GM19455 (cell line): ENCODE data around the gene NDUFA11.

Experiments used
- ATAC-seq: cut with Tn5 transposase; IDR thresholded peaks from one replicate; pipeline ENCODE4 v1.9.1; 2021; ENCODE audit not compliant: unreplicated experiment

NDUFA11 gene

DNA sequence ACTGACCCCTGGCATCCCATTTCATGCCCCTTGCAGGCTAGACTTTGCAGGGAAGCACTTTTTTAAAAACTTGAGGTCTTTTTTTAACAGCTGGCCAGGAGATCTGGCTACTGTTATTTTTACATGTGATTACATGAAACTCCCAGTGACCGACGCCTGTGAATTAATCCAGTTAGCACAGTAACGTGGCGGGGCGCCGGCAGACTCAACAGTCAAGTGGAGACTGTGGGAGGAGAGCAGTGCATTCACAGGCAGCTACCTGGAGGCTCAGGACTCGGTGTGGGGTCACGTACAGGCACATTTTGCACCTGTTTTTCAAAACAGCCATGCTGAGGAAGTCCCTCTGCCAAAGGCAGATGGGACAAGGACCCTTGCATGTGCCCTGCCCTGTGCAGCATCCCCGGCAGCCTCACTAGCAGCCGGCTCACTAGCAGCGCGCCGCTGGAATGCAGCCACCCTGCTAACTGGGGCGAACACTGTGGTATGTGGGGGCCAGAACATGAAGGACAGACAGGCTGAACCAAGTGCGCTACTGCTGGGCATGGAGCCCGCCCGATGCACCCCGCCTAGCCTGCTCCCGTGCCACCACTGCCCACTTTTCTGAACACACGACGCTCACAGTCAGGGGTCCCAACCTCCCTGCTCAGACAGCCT lies 29.1 kb upstream of the NDUFA11 start:
- ATAC-seq: no peak

DNA sequence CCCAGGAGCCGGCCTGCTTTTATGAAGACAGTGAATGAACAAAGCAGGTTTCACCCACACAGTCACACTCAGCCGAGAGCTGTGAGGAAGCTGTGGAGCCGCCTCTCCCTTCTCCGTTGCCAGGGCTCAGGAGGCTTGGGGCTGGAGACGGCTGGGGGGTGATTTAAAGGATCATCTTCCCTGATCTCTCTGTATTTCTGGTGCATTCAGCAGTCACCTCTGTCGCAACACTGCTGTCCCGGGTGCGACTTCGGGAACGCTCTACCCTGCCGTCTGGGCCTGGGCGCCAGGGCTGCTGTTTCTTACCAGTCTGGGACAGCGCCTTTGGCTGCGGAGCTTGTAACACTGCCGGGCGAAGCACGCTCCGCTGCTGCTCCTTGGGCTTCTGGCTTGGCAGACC lies 28.6 kb upstream of the NDUFA11 start:
- no peak for ATAC-seq

GRCh38 chr19:5931251-5931650 lies 27.7 kb upstream of the NDUFA11 start:
- ATAC-seq: no peak

GRCh38 chr19:5929625-5930024 lies 26.0 kb upstream of the NDUFA11 start:
- no peak for ATAC-seq

GRCh38 chr19:5929179-5929578 lies 25.6 kb upstream of the NDUFA11 start:
- ATAC-seq: no peak

DNA sequence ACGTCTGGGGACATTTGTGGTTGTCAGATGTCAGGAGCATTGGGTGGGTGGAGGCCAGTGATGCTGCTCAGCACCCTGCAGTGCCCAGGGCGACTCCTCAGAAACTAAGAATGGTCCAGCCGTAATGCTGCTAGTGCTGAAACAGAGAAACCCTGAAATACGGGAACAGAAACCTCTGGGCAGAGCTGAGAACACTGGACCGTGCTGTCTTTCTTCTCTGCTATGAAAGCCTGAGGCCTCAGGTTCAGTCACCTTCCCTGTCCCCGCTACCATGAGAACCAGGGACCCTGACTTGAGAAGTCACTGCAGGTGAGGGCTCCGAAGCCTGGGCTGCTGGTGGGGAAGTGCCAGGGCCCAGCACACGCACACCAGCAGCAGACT lies 23.8 kb upstream of the NDUFA11 start:
- ATAC-seq: no peak

DNA sequence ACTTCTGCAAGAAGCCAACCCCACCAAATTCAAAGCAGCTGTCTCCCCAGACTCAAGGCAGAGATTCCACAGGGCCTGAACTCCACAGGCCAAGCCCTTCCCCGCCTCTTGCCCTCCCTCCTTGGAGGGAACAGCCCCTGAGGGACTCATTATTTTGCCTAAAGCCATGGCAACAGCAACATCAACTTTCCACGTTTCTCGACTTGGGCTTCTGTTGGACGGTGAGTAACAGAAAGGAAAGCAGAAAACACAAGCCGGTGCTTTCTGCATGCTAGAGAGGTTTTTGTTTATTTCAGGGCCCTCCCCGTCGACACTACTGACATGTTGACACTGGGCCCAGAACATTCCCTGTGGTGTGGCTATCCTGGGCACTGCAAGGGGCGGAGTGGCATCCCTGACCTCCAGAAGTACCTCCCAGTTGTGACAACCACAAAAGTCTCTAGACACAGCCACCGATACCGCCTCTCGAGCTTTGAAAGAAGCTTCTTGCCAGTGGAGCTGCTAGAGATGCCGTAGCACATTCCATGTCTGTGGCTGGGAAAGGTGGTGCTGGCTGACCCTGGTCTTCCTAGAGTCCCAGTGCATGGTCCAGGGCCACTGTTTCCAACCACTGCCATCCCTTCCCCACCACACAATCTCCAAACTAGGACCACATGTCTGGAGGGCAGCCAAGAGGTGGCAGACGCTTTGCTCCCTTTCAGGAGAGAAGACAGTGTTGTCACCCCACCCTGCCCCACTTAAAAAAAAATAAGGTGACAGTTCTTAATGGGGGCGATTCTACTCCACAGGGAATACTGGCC lies 23.3 kb upstream of the NDUFA11 start:
- ATAC-seq: no peak

- no peak for ATAC-seq
Measured at GRCh38 chr19:5925830-5926427, 22.3 kb upstream of the NDUFA11 start.

DNA sequence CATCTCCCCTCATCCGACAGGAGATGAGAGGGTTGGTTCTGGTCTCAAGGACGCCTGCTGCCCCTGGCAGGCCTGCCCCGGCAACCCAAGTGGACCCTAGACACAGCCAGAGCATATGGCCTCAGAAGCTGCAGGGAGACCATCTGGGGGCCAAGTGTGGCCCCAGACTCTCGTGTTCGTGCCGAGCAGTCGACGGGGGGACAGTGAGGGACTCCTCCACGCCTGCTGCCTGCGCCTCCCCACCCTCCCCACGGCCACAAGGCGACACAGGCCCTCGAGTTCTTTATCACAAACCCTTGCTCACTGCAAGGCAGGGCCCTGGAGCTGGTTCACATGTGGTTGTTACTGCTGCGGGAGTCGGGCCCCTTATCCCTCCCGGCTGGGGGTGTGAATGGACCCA lies 19.8 kb upstream of the NDUFA11 start:
- ATAC-seq: no peak

DNA sequence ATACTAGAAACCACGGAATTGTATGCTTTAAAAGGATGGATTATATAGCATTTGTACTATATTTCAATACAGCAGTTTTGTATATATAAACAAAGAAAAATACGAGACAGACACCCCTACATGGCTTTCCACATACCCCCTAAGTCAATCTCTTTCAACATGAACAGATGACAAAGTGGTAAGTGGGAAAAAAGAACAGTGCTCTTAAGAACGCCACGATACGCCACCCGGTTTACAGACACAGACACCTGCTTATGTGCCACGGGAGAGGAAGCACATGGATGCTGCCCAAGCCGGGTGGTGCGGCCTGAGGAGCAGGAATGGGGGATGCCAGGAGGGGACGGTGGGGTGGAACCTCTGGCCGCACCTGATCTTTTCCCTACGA lies 18.6 kb upstream of the NDUFA11 start:
- no peak for ATAC-seq

DNA sequence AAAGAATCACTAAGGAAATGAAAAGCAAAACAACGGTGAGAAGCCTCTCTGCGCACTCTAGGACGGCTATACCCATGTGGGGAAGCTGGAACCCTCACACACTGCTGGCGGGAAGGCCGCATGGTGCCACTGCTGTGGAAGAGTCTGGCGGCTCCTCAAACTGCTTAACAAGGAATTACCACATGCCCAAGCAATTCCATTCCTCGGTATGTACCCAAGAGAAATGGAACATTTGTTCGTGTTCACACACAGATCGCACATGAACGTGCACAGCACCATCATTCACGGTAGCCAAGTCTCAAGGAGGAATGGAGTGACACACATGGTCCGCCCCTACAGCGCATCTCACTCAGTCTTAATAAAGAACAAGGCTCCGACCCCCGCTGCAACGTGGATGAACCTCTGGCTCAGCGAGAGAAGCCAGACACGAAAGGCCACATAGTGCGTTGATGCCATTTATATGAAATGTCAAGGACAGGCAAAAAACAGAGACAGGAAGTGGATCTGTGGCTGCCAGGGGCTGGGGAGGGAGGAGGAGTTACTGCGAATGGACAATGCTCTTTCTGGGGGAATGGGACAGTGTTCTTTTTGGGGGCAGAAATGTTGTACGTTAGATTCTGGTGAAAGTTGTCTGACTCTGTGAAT lies 18.0 kb upstream of the NDUFA11 start:
- ATAC-seq: no peak

DNA sequence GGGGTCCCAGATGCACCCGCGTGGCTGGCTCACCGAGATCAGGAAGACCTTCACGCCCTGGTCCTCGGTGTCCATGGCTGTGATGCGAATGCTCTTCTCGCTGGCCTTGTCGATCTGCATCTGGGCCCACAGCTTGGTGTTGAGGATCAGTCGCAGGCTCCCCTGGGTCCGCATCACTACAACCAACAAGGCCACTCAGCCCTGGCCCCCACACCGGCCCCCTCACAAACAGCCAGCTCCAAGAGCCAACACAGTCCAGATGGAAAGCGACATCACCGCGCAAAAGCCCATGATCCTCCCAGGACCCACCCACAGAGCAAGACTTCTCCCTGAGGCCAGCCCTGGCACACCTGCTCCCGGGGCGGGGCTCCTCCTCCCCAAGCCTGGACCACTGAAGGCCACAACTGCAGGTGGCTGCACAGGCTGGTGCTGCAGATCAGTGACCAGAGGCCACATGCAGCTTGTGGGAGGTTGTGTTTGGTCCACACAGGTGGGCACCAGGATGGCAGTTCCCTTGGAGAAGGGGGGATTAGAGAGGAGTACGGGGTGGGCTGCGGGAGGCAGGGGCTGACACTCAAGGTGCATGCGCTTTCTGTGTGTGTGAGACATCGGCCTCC lies 15.0 kb upstream of the NDUFA11 start:
- ATAC-seq: no peak

GRCh38 chr19:5917431-5918107 lies 14.0 kb upstream of the NDUFA11 start:
- no peak for ATAC-seq

GRCh38 chr19:5916181-5916708 lies 12.7 kb upstream of the NDUFA11 start:
- ATAC-seq: no peak

DNA sequence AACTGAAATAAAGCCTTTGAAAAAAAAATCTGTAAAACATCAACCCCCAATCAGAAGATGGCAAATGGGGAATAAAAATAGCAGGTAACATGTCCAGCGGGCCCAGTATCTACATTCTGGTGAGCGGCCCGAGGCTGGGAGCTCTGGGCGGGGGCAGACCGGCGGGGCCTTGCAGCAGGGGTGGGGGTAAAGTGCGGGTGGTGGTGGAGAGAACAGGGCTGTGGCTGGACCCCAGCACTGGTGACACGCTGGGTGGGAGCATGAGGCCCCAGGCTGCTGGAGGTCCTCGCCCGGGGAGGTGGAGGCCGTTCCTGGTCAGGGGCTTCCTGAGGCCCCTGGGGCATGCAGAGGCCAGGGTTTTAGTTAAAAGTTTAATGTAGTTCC lies 12.2 kb upstream of the NDUFA11 start:
- no peak for ATAC-seq

DNA sequence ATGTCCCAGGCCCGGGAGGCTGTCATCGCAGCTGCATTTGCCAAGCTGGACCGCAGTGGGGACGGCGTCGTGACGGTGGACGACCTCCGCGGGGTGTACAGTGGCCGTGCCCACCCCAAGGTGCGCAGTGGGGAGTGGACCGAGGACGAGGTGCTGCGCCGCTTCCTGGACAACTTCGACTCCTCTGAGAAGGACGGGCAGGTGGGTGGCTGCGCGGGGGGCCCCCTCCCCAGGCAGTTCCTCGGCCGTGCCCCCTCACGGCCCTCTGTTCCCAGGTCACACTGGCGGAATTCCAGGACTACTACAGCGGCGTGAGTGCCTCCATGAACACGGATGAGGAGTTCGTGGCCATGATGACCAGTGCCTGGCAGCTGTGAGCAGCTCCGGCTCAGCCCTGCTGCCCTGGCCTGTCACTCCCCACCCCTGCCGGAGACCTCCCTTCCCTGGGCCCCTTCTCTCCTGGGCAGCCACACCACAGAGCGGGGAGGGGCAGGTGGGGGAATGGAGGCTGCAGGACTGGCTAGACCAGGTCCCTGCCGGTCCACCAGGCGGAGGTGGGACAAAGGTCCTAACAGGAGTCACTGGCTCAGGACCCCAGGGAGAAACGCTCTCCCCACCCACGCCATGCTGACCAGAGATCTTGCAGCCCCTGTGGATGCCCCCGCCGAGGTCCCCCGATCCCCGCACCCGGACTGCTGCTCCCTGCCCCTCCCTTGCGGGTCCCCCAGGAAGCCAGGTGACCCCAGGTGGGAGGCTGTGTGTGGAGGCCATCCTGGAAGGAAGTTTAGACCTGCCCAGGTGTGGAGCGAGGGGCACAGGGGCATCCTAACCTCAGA lies 11.6 kb upstream of the NDUFA11 start:
- ATAC-seq: no peak

GRCh38 chr19:5914358-5914774 lies 10.8 kb upstream of the NDUFA11 start:
- ATAC-seq: no peak

DNA sequence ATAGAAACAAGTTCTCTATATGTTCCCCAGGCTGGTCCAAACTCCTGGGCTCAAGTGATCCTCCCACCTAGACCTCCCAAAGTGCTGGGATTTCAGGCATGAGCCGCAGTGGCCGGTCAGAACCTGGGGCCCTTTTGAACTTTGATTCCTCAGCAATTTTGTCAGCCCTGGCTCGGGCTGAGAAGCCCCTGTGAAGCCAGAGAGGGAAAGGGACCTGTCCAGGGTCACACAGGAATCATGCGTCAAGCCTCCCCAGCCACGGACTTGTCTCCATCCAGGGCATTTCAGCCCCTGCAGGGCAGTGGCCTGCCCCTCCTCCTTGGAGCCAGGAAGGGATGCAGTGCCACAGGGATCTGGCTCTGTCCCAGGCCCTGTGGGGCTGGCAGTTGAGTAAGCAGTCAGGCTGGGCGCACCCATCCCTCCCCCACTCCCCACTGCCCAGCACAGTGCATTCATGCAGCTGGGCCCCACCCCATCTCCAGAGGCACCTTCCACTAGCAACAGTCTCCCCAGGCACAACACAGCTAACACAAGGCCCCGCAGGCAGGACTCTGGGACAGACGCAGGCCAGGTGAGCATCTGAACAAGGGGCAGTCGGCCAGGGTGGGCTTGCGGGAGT lies 10.3 kb upstream of the NDUFA11 start, which contains the start of gene CAPS:
CAPS (plus strand) TSS at position 516 of the 619 bp plus-strand sequence. CDS start 153 bp downstream, outside the sequence.
- no peak for ATAC-seq

DNA sequence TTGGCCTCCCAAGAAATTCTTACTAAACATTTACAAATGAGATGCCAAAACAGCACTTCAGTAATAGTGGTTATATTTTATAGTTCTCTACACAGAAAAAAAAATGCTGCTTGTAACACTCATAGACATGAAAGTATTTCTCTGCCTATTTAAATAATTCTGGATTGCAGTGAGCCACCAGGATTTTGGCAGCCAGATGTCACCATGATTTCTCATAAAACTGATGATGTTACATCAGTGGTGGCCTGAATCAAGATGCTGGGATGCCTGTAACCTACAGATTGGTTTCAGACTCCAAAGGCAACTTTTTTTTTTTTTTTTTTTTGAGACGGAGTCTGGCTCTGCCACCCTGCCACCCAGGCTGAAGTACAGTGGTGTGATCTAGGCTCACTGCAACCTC lies 7.8 kb upstream of the NDUFA11 start:
- ATAC-seq: no peak
